HFFc6 (cell line): ENCODE data around the gene NPAT. TPM values are rescaled to one million over a fixed set of nuclear protein-coding genes. Genes with fewer than 3 reads are reported as not detected.

Experiments
- DNase-seq: peaks from one replicate; pipeline ENCODE4 v3.0.0-alpha.2; 2018
- H3K27ac Mint-ChIP-seq: 2 replicates; pipeline ENCODE4 v1.8.0; 2020; ENCODE audit warnings: mild to moderate bottlenecking, mixed read lengths
- H3K27me3 Mint-ChIP-seq: 2 replicates; pipeline ENCODE4 v1.8.0; 2021; ENCODE audit warnings: mild to moderate bottlenecking, moderate library complexity, mixed read lengths; ENCODE audit not compliant: insufficient read depth
- H3K36me3 Mint-ChIP-seq: 2 replicates; pipeline ENCODE4 v1.8.0; 2021; ENCODE audit warnings: low read depth, mixed read lengths
- H3K4me1 Mint-ChIP-seq: 2 replicates; pipeline ENCODE4 v1.8.0; 2020; ENCODE audit warnings: low read depth, mixed read lengths
- H3K4me3 Mint-ChIP-seq: 2 replicates; pipeline ENCODE4 v1.8.0; 2020; ENCODE audit warnings: mild to moderate bottlenecking, moderate library complexity, mixed read lengths
- H3K9me3 Mint-ChIP-seq: 2 replicates; pipeline ENCODE4 v1.8.0; 2020; ENCODE audit warnings: mild to moderate bottlenecking, mixed read lengths
- total RNA-seq, 6 experiments: library from RNA; stranded (reverse); fragmentation: NEBNext Ultra II Directional; extraction: Animal tissue kit (Norgen Biotek cat#: 25700); gene quantifications; 2 replicates in 1 of 6; 3 replicates in 5 of 6; pipeline ENCODE4 v1.2.3, GENCODE V29; 2021
- TF ChIP-seq, protein P1 (sequence below): fragments of 200-600 bp; sonication (generic); IDR thresholded peaks from 2 replicates; pipeline ENCODE4 v1.5.0; 2021; ENCODE audit warnings: antibody characterized with exemption, mild to moderate bottlenecking

Gene NPAT
- total RNA-seq, 6 experiments from 2014 or later, result 9.3 to 12.4 (median 10.6) TPM

DNA sequence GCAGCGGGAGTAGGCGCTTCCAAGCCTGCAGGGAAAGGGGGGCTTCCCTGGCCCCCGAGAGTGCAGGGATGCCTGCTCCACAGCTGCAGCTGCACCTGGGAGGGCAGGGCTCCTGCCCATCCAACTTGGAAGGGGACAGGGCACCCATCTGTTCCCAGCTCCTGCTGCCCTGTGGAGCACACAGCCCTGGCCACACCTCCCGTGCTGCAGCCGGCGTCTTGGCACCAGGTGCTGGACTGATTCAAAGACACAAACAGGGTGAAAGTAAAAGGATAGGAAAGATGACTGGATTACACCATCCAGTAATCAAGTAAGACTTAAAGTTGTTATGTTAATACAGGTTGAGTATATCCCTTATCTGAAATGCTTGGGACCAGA lies 14.8 kb downstream of the NPAT start:
- peaks cover 84% of the 10 kb centered on the region for H3K36me3 Mint-ChIP-seq
- H3K27ac Mint-ChIP-seq, result no peak overlapping the region
- H3K4me3 Mint-ChIP-seq, result no peak overlapping the region
- no peaks in the 10 kb centered on the region for H3K4me1 Mint-ChIP-seq
- no peak for DNase-seq
- H3K27me3 Mint-ChIP-seq, result no peaks in the 10 kb centered on the region
- H3K9me3 Mint-ChIP-seq, result peaks cover 10% of the 10 kb centered on the region
- TF ChIP-seq, protein P1, sequence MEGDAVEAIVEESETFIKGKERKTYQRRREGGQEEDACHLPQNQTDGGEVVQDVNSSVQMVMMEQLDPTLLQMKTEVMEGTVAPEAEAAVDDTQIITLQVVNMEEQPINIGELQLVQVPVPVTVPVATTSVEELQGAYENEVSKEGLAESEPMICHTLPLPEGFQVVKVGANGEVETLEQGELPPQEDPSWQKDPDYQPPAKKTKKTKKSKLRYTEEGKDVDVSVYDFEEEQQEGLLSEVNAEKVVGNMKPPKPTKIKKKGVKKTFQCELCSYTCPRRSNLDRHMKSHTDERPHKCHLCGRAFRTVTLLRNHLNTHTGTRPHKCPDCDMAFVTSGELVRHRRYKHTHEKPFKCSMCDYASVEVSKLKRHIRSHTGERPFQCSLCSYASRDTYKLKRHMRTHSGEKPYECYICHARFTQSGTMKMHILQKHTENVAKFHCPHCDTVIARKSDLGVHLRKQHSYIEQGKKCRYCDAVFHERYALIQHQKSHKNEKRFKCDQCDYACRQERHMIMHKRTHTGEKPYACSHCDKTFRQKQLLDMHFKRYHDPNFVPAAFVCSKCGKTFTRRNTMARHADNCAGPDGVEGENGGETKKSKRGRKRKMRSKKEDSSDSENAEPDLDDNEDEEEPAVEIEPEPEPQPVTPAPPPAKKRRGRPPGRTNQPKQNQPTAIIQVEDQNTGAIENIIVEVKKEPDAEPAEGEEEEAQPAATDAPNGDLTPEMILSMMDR, result no peak

DNA sequence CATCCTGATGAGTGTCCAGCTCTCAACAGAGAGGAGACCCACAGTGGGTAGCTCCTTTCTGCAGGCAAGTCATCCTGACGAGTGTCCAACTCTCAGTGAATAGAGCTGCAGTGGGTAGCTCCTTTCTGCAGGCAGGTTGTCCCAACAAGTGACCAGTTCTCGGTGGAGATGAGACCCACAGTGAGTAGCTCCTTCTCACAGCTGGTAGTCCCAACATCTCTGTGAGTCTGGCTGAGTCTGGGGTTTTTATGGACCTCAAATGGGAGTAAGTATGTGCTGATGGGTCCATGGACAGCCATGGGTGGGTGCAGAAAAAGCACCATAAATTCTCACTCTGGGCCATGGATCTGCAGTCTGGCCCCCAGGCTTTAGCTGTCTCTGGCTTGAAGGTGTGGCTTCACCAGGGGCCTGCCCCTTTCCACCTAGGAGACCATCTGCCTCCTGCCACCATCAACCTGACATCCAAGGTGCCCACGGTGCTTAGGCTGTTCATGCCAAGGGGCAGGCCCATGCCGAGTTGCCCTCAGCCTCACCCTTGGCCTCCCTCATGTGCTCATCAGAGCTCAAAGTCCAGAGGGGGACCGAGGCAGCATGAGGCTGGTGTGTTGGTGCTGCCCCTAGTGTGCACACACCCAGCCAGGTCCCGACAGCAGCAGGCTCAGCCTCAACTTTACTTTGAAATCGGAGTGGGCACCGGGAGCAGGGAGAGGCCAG lies 15.3 kb downstream of the NPAT start:
- Mint-ChIP-seq H3K27ac (no peak overlapping the region), H3K27me3 (no peaks in the 10 kb centered on the region), H3K4me3 (no peak overlapping the region), H3K9me3 (peaks cover 10% of the 10 kb centered on the region), H3K36me3 (peaks cover 80% of the 10 kb centered on the region), H3K4me1 (no peaks in the 10 kb centered on the region)
- TF ChIP-seq, protein P1, result no peak
- DNase-seq, result no peak

DNA sequence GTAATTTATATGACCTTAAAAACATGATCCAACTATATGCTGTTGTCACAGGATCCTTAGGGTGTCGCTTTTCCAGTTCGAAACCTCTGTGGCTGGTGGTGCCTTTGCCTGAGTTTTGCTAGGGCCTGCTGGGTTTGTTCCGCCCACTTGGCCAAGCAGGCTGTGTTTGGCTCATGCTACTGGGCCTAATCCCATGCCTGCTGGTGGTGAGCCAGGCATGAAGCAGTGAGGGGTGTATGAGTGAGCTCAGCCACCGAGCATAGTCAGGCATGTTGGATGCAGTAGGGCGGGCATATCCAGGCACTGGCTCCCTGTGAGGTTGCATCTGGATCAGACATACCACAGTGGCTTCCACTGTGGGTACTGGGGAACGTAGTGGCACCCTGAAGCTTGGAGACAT lies 16.3 kb downstream of the NPAT start:
- H3K36me3 Mint-ChIP-seq, result peaks cover 74% of the 10 kb centered on the region
- DNase-seq, result no peak
- H3K27me3 Mint-ChIP-seq, result no peaks in the 10 kb centered on the region
- H3K9me3 Mint-ChIP-seq, result peaks cover 10% of the 10 kb centered on the region
- TF ChIP-seq, protein P1, result no peak
- no peak overlapping the region for H3K27ac Mint-ChIP-seq
- H3K4me3 Mint-ChIP-seq, result no peak overlapping the region
- no peaks in the 10 kb centered on the region for H3K4me1 Mint-ChIP-seq

DNA sequence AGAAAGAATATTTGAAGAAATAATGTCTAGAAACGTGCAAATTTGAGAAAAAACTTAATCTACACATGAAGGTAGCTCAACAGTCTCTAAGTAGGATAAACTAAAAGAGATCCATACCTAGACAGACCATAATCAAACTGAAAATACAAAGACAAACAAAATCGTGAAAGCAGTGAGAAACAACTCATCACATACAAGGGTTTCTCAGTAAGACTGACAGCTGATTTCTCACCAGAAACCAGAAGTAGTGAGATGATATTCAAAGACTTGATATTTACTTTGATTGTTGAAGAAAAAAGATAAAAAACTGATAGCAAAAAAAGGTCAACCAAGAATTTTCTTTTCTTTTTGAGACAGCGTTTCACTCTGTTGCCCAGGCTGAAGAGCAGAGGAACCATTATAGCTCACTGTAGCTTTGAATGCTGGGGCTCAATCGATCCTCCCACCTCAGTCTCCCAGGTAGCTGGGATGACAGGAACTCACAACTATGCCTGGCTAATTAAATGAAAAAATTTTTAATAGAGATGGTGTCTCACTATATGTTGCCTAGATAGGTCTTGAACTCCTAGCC lies 17.4 kb downstream of the NPAT start:
- TF ChIP-seq, protein P1, result no peak
- no peak for DNase-seq
- peaks cover 62% of the 10 kb centered on the region for H3K36me3 Mint-ChIP-seq

DNA sequence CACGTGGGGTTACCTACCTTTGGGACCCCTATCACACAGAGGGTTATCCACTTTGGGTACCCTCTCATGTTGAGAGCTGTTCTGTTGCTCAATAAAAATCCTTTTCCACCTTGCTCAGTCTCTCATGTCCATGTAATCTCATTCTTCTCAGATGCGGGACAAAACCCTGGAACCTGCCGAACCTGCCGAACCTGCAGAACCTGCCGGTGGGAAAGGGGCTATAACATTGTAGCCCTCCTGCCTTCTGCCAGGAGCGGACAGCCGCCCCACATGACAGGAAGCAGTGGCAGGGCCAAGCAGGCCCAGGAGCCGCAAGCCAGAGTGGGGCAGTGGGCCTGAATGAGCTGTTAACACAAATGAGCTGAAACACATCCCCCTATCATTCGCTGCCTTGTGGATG lies 18.1 kb downstream of the NPAT start:
- TF ChIP-seq, protein P1, result no peak
- H3K36me3 Mint-ChIP-seq, result peaks cover 56% of the 10 kb centered on the region
- H3K4me3 Mint-ChIP-seq, result no peak overlapping the region
- DNase-seq, result no peak
- H3K27ac Mint-ChIP-seq, result no peak overlapping the region
- peaks cover 14% of the 10 kb centered on the region for H3K4me1 Mint-ChIP-seq
- H3K9me3 Mint-ChIP-seq, result peaks cover 10% of the 10 kb centered on the region
- H3K27me3 Mint-ChIP-seq, result no peaks in the 10 kb centered on the region

More for the DNA sequence above, 17.4 kb downstream of the NPAT start:
- Mint-ChIP-seq H3K27me3 (no peaks in the 10 kb centered on the region), H3K4me1 (peaks cover 8% of the 10 kb centered on the region), H3K27ac (no peak overlapping the region), H3K9me3 (peaks cover 10% of the 10 kb centered on the region), H3K4me3 (no peak overlapping the region)
